T-cell (primary cell): Measurements from ENCODE around the gene MRS2. TPM values are rescaled to one million over a fixed set of nuclear protein-coding genes. Genes with fewer than 3 reads are reported as not detected.
"Not testable (repeated sequence)": the region's sequence is repeated elsewhere in the genome, so short reads cannot be mapped to it uniquely, and the experiment has no call there.

Experiments
- ATAC-seq, 4 experiments: fragments of 200-7000 bp in 3 of 4; fragments of 150-1000 bp in 1 of 4; cut with Tn5 transposase; replicated peaks in 1 of 4; 1 replicate in 3 of 4; 2 replicates in 1 of 4; pipeline ENCODE4 v1.10.0; 2021; ENCODE audit warnings: moderate library complexity in 3 of 4, mild to moderate bottlenecking in 2 of 4, moderate number of reproducible peaks in 1 of 4
- CTCF ChIA-PET, 2 donors: fragments of 300-600 bp; sonication (Branson Sonifier 250); formaldehyde crosslinking; loops; one replicate each; lab custom pipeline; 2022; ENCODE audit warnings: antibody characterized with exemption in 2 of 2; lab: Charles Lee
- POLR2A ChIA-PET, 2 donors: fragments of 300-600 bp; sonication (Branson Sonifier 250); formaldehyde crosslinking; loops; one replicate each; lab custom pipeline; 2022; ENCODE audit warnings: antibody characterized with exemption in 2 of 2; lab: Charles Lee
- DNase-seq, 35 experiments: peaks; one replicate each; pipeline versions ENCODE4 v3.0.0 to v3.0.0-alpha.2; 2013 to 2023
- H3K27ac ChIP-seq: one replicate; pipeline ENCODE4 v1.5.1; 2013; ENCODE audit warnings: low read length
- H3K27me3 ChIP-seq, 2 experiments: replicated peaks in 1 of 2; 1 replicate in 1 of 2; 2 replicates in 1 of 2; pipeline versions ENCODE4 v1.6.1 to v1.7.0; 2013; ENCODE audit warnings: low read length in 1 of 2, mixed read lengths in 1 of 2; ENCODE audit not compliant: control insufficient read depth in 2 of 2, insufficient read depth in 2 of 2; ENCODE audit errors: extremely low read depth in 1 of 2
- H3K36me3 ChIP-seq, 2 donors: 1 replicate in 1 of 2; 2 replicates in 1 of 2; pipeline versions ENCODE4 v1.6.1 to v1.7.0; 2013; ENCODE audit warnings: low read length in 1 of 2; ENCODE audit not compliant: control insufficient read depth in 2 of 2, insufficient read depth in 1 of 2; ENCODE audit errors: extremely low read depth in 1 of 2
- H3K4me1 ChIP-seq, 2 experiments: 1 replicate in 1 of 2; 2 replicates in 1 of 2; pipeline versions ENCODE4 v1.6.1 to v1.7.0; 2013; ENCODE audit warnings: low read length in 2 of 2, mixed read lengths in 1 of 2; ENCODE audit not compliant: insufficient read depth in 2 of 2, control insufficient read depth in 1 of 2; ENCODE audit errors: extremely low read depth in 1 of 2
- H3K4me3 ChIP-seq, 2 donors: 1 replicate in 1 of 2; 2 replicates in 1 of 2; pipeline versions ENCODE4 v1.5.1 to v1.7.0; 2013; ENCODE audit warnings: mild to moderate bottlenecking in 2 of 2, low read length in 1 of 2, moderate library complexity in 1 of 2; ENCODE audit not compliant: control insufficient read depth in 1 of 2; ENCODE audit errors: extremely low read depth in 1 of 2
- H3K9me3 ChIP-seq: 2 replicates; pipeline ENCODE4 v1.7.0; 2013
- H3K27ac Mint-ChIP-seq, 2 donors: one replicate each; pipeline ENCODE4 v1.8.0; 2020 to 2021; ENCODE audit warnings: mild to moderate bottlenecking in 2 of 2, mixed read lengths in 2 of 2
- H3K27me3 Mint-ChIP-seq, 2 donors: one replicate each; pipeline ENCODE4 v1.8.0; 2021 to 2022; ENCODE audit warnings: mixed read lengths in 2 of 2
- H3K36me3 Mint-ChIP-seq: one replicate; pipeline ENCODE4 v1.8.0; 2021; ENCODE audit warnings: mixed read lengths
- H3K4me1 Mint-ChIP-seq, 3 donors: one replicate each; pipeline ENCODE4 v1.8.0; 2020 to 2022; ENCODE audit warnings: mixed read lengths in 3 of 3, mild to moderate bottlenecking in 1 of 3
- H3K4me3 Mint-ChIP-seq, 3 donors: one replicate each; pipeline ENCODE4 v1.8.0; 2020 to 2022; ENCODE audit warnings: mild to moderate bottlenecking in 3 of 3, mixed read lengths in 3 of 3, moderate library complexity in 3 of 3
- H3K9me3 Mint-ChIP-seq, 3 donors: one replicate each; pipeline ENCODE4 v1.8.0; 2020 to 2022; ENCODE audit warnings: mixed read lengths in 3 of 3
- WGBS: methylation state at CpG from one replicate; pipeline ENCODE4 v1.1.5; 2013; ENCODE audit warnings: missing lambda C conversion rate; ENCODE audit not compliant: insufficient coverage; 5-methylcytosine and 5-hydroxymethylcytosine counted together
- total RNA-seq, 35 experiments: library from RNA in 6 of 35; stranded (reverse) in 6 of 35; fragments of 120-200 nt in 1 of 35; gene quantifications; one replicate each; pipeline versions ENCODE4 v1.2.1 to v1.2.4 and lab custom pipeline; 2013 to 2026

MRS2 gene
- total RNA-seq, 5 donors from 2014 or later (not counting 1 experiment from before 2014, with no cell fraction given), result 8.1 to 25.3 (median 20.9) TPM

DNA sequence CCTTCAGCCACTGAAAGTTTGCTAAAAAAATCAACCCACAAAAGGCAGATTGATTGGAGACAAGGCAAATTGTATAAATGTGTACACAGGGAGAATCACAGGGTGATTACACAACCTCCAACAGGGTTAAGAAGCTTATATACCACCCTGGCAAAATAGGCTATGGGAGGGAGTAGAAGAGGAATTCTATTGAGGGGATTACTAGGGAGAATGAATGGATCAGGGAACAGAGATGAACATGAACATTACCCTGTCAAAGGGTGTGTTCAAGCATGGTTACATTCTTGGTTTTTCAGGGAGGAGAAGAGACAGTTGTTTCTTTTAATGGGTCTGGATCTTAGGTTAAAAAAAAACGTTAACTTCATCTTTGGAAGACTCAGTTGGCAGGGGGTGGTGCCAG lies 5.1 kb upstream of the MRS2 start:
- H3K36me3 ChIP-seq, result no peaks in the 10 kb centered on the region
- ChIA-PET POLR2A (interaction anchor here in 1 of 2 donors (0.6 kb wide), 1 partner anchor 280 kb away, joined by 3 read pairs; no protein-coding TSS in a partner anchor), CTCF (no interaction called here)
- Mint-ChIP-seq H3K27me3 (peaks cover 39 to 45% of the 10 kb centered on the region in 2 donors), H3K36me3 (no peaks in the 10 kb centered on the region), H3K27ac (no peak overlapping the region), H3K9me3 (peaks cover 0 to 2% (median 0%) of the 10 kb centered on the region in 3 donors), H3K4me3 (no peak overlapping the region), H3K4me1 (peaks cover 4 to 8% (median 6%) of the 10 kb centered on the region in 3 donors)
- peaks cover 0 to 2% of the 10 kb centered on the region in 2 experiments for H3K4me1 ChIP-seq
- H3K27ac ChIP-seq, result no peak overlapping the region
- H3K9me3 ChIP-seq, result no peaks in the 10 kb centered on the region
- no peak overlapping the region for H3K4me3 ChIP-seq
- DNase-seq (no peak), ATAC-seq (no peak)
- H3K27me3 ChIP-seq, result peaks cover 2 to 16% of the 10 kb centered on the region in 2 experiments
- WGBS, result no CpG with 5 or more reads among the region's 1 CpG

DNA sequence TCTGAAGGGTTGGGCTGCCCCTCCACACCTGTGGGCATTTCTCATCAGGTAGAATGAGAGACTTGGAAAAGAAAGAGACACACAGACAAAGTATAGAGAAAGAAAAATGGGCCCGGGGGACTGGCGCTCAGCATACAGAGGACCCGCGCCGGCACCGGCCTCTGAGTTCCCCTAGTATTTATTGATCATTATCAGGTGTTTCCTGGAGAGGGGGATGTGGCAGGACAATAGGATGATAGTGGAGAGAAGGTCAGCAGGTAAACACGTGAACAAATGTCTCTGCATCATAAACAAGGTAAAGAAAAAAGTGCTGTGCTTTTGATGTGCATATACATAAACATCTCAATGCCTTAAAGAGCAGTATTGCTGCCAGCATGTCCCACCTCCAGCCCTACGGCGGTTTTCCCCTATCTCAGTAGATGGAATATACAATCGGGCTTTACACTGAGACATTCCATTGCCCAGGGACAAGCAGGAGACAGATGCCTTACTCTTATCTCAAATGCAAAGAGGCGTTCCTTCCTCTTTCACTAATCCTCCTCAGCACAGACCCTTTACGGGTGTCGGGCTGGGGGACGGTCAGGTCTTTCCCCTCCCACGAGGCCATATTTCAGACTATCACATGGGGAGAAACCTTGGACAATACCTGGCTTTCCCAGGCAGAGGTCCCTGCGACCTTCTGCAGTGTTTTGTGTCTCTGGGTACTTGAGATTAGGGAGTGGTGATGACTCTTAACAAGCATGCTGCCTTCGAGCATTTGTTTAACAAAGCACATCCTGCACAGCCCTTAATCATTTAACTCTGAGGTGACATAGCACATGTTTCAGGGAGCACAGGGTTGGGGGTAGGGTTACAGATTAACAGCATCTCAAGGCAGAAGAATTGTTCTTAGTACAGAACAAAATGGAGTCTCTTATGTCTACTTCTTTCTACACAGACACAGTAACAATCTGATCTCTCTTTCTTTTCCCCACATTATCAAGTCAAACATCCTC lies 2.4 kb upstream of the MRS2 start:
- H3K36me3 Mint-ChIP-seq, H3K4me3 Mint-ChIP-seq, CTCF ChIA-PET, H3K4me3 ChIP-seq, POLR2A ChIA-PET, H3K9me3 ChIP-seq, H3K36me3 ChIP-seq, DNase-seq, ATAC-seq, H3K27ac Mint-ChIP-seq, H3K27ac ChIP-seq, H3K9me3 Mint-ChIP-seq: not testable (repeated sequence)
- Mint-ChIP-seq H3K27me3 (peaks cover 38 to 39% of the 10 kb centered on the region in 2 donors), H3K4me1 (peaks cover 25 to 30% (median 26%) of the 10 kb centered on the region in 3 donors)
- 21% methylated on average over 4 of the region's 17 CpGs for WGBS
- peaks cover 10 to 15% of the 10 kb centered on the region in 2 experiments for H3K4me1 ChIP-seq
- peaks cover 2 to 16% of the 10 kb centered on the region in 2 experiments for H3K27me3 ChIP-seq

DNA sequence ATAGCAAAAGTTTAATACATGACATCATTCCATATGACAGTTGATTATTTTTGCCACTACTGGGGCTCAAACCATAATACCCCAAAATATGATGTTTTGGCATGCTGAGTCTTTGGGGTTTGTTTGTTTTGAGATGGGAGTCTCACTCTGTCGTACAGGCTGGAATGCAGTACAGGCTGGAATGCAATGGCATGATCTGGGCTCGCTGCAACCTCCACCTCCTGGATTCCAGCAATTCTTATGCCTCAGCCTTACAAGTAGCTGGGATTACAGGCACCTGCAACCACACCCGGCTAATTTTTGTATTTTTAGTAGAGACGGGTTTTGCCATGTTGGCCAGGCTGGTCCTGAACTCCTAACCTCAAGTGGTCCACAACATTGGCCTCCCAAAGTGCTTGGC lies 1.3 kb upstream of the MRS2 start:
- DNase-seq, result no peak
- Histone ChIP-seq H3K27me3 (peaks cover 2 to 14% of the 10 kb centered on the region in 2 experiments), H3K4me3 (no peak overlapping the region), H3K4me1 (peaks cover 10 to 15% of the 10 kb centered on the region in 2 experiments), H3K27ac (no peak overlapping the region), H3K36me3 (no peaks in the 10 kb centered on the region), H3K9me3 (no peaks in the 10 kb centered on the region)
- no peak for ATAC-seq
- peaks cover 0 to under 1% (median 0%) of the 10 kb centered on the region in 3 donors for H3K9me3 Mint-ChIP-seq
- H3K36me3 Mint-ChIP-seq, result peaks cover 4% of the 10 kb centered on the region
- H3K27ac Mint-ChIP-seq, result no peak overlapping the region
- H3K4me1 Mint-ChIP-seq, result peaks cover 25 to 30% (median 29%) of the 10 kb centered on the region in 3 donors
- ChIA-PET CTCF (no interaction called here), POLR2A (no interaction called here)
- H3K27me3 Mint-ChIP-seq, result peaks cover 32 to 35% of the 10 kb centered on the region in 2 donors
- no peak overlapping the region for H3K4me3 Mint-ChIP-seq
- WGBS, result 100% methylated on average over 2 of the region's 4 CpGs

DNA sequence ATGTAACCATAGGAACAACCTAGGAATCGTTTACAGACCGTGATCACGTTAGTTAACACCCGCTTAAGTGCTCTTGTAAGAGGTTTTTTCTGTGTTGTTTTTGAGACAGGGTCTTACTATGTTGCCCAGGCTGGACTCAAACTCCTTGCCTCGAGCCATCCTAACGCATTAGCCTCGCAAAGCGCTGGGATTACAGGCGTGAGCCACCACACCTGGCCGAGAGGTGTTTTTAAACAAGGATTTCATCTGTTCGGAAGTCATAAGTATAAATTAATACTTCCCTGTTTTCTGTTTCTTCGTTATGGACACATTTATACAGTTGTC lies 727 bp downstream of the MRS2 start:
- no peaks in the 10 kb centered on the region for H3K9me3 Mint-ChIP-seq
- Histone ChIP-seq H3K36me3 (peaks cover 0 to 8% of the 10 kb centered on the region in 2 donors), H3K9me3 (no peaks in the 10 kb centered on the region), H3K4me3 (peak overlapping the region; percentile 65 to 95), H3K27ac (no peak overlapping the region), H3K4me1 (peaks cover 10 to 15% of the 10 kb centered on the region in 2 experiments), H3K27me3 (peaks cover 2 to 10% of the 10 kb centered on the region in 2 experiments)
- peak overlapping the region; percentile 92 to 96 (median 92) for H3K4me3 Mint-ChIP-seq
- H3K27me3 Mint-ChIP-seq, result peaks cover 16 to 18% of the 10 kb centered on the region in 2 donors
- peak overlapping the region; percentile 30 to 71 for H3K27ac Mint-ChIP-seq
- no peak for ATAC-seq
- ChIA-PET CTCF (no interaction called here), POLR2A (no interaction called here)
- peaks cover 25 to 35% (median 29%) of the 10 kb centered on the region in 3 donors for H3K4me1 Mint-ChIP-seq
- H3K36me3 Mint-ChIP-seq, result peaks cover 4% of the 10 kb centered on the region
- peak in 1 of 35 experiments; percentile 10 for DNase-seq
- WGBS, result 3% methylated on average over 5 of the region's 12 CpGs

DNA sequence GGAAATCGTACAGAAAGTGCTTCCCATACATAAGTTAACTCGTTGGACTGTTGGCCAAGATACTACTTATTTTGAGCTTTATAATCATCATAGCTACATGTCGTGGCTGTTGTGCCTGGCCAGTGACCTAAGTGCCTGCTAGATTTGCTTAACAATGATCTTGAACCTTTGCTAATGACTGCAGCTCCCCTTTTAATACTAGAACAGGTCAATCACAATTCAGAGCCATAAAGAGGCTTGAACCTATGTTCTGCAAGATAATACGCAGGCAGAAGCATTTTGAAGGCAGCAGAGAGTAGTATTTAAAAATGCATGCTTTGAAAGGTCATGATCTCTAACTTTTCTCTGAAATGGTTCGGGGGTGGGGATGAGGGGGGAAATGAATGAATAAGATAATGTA lies 2.5 kb downstream of the MRS2 start:
- Mint-ChIP-seq H3K27ac (no peak overlapping the region), H3K4me1 (peaks cover 29 to 40% (median 32%) of the 10 kb centered on the region in 3 donors), H3K36me3 (peaks cover 8% of the 10 kb centered on the region), H3K27me3 (peaks cover 2 to 6% of the 10 kb centered on the region in 2 donors), H3K4me3 (no peak overlapping the region), H3K9me3 (no peaks in the 10 kb centered on the region)
- Histone ChIP-seq H3K27me3 (peaks cover 0 to 2% of the 10 kb centered on the region in 2 experiments), H3K9me3 (no peaks in the 10 kb centered on the region), H3K36me3 (peaks cover 0 to 17% of the 10 kb centered on the region in 2 donors), H3K27ac (no peak overlapping the region), H3K4me1 (peaks cover 10 to 15% of the 10 kb centered on the region in 2 experiments), H3K4me3 (no peak overlapping the region)
- no peak for DNase-seq
- ATAC-seq, result no peak
- WGBS, result 97% methylated on average over 3 of the region's 5 CpGs
- ChIA-PET CTCF (no interaction called here), POLR2A (interaction anchor here in 1 of 2 donors (0.6 kb wide), 1 partner anchor 33 kb away, joined by 4 read pairs; no protein-coding TSS in a partner anchor)

DNA sequence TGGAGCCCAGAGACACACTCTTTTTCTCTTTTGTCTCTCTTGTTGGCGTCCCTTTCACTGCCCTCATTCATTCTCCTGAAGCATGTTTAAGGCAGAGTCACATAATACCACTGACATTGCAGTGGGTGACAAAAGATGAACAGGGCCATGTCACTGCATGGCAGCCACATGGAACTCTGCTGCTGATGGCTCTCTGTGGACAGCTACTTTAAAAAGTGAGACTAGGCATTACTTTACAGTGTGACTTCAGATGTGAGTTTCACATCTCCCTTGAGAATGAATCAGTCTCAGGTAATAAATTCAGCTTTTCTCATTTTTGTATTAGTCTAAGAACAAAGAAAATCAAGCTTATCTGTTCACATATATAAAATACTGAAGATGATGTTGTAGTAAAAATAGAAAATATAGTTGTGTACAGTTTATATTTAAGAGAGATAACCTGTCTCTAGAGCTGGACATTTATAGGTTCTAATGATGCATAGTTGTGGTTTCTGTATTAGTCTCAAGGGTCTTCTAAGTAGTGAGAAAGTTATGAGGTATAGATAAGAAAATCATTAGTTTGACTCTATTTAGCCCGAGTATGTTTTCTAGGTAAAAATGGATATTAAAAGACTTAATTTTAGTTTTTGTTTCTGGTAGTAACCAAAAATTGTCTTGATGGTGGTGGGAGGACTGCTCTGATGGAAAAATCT lies 6.1 kb downstream of the MRS2 start:
- WGBS, result 100% methylated on average over 1 of the region's 2 CpGs
- DNase-seq (no peak), ATAC-seq (no peak)
- ChIA-PET POLR2A (interaction anchor here in 1 of 2 donors (0.6 kb wide), 1 partner anchor 1044 kb away, joined by 3 read pairs; no protein-coding TSS in a partner anchor), CTCF (no interaction called here)
- peaks cover 3 to 7% of the 10 kb centered on the region in 2 experiments for H3K4me1 ChIP-seq
- H3K4me3 ChIP-seq, result no peak overlapping the region
- no peaks in the 10 kb centered on the region for H3K9me3 ChIP-seq
- H3K36me3 Mint-ChIP-seq, result peaks cover 28% of the 10 kb centered on the region
- no peaks in the 10 kb centered on the region for H3K27me3 Mint-ChIP-seq
- H3K36me3 ChIP-seq, result peaks cover 0 to 39% of the 10 kb centered on the region in 2 donors
- no peak overlapping the region for H3K4me3 Mint-ChIP-seq
- peaks cover 15 to 25% (median 16%) of the 10 kb centered on the region in 3 donors for H3K4me1 Mint-ChIP-seq
- no peaks in the 10 kb centered on the region for H3K27me3 ChIP-seq
- no peak overlapping the region for H3K27ac Mint-ChIP-seq
- no peak overlapping the region for H3K27ac ChIP-seq
- H3K9me3 Mint-ChIP-seq, result no peaks in the 10 kb centered on the region
